H1 (cell line): ENCODE results near the gene TIAM2. TPM values are rescaled to one million over a fixed set of nuclear protein-coding genes. Genes with fewer than 3 reads are reported as not detected.

Experiments
- CTCF ChIA-PET: fragments of 300-600 bp; sonication (Branson Sonifier 250); formaldehyde crosslinking; loops from one replicate; lab custom pipeline; 2021; ENCODE audit not compliant: partially characterized antibody; lab: Charles Lee
- POLR2A ChIA-PET: fragments of 300-600 bp; sonication (Branson Sonifier 250); formaldehyde crosslinking; loops from one replicate; lab custom pipeline; 2021; ENCODE audit warnings: inconsistent platforms; ENCODE audit not compliant: partially characterized antibody; lab: Charles Lee
- DNase-seq, 2 experiments: peaks; one replicate each; pipeline versions ENCODE4 v3.0.0 to v3.0.0-alpha.2; 2010 to 2022; ENCODE audit warnings: low spot score in 2 of 2, low read depth in 1 of 2, mixed read lengths in 1 of 2
- FAIRE-seq: peaks from 2 replicates; lab custom pipeline; 2011; peaks lifted over from hg19 to GRCh38; lab: Jason Lieb, UNC
- H2AFZ ChIP-seq: 2 replicates; pipeline ENCODE4 v1.8.1; 2012; ENCODE audit warnings: low read length, inconsistent platforms
- H2AK5ac ChIP-seq: 2 replicates; pipeline ENCODE4 v1.6.1; 2013; ENCODE audit warnings: low read depth, low read length
- H2BK120ac ChIP-seq: replicated peaks from 2 replicates; pipeline ENCODE3; 2013; ENCODE audit warnings: low read depth, low read length, inconsistent platforms
- H2BK12ac ChIP-seq: 2 replicates; pipeline ENCODE4 v1.6.1; 2013; ENCODE audit warnings: low read depth, low read length
- H2BK15ac ChIP-seq: 2 replicates; pipeline ENCODE4 v1.6.1; 2013; ENCODE audit warnings: low read length
- H2BK20ac ChIP-seq: 2 replicates; pipeline ENCODE4 v1.6.1; 2013; ENCODE audit warnings: low read length
- H2BK5ac ChIP-seq: 2 replicates; pipeline ENCODE4 v1.6.1; 2013; ENCODE audit warnings: low read depth, low read length
- H3K14ac ChIP-seq: 2 replicates; pipeline ENCODE4 v1.6.1; 2013; ENCODE audit warnings: inconsistent platforms; ENCODE audit not compliant: insufficient read length
- H3K18ac ChIP-seq: 2 replicates; pipeline ENCODE4 v1.6.1; 2013; ENCODE audit warnings: low read length; ENCODE audit errors: extremely low read depth
- H3K23ac ChIP-seq: 2 replicates; pipeline ENCODE4 v1.6.1; 2013; ENCODE audit warnings: inconsistent platforms; ENCODE audit not compliant: insufficient read length
- H3K23me2 ChIP-seq: 2 replicates; pipeline ENCODE4 v1.6.1; 2013; ENCODE audit warnings: low read depth, low read length
- H3K27ac ChIP-seq: 2 replicates; pipeline ENCODE4 v1.6.1; 2011; ENCODE audit warnings: low read depth, low read length, inconsistent platforms
- H3K27me3 ChIP-seq, 4 experiments: replicated peaks in 1 of 4; 1 replicate in 1 of 4; 2 replicates in 3 of 4; pipeline versions ENCODE4 v1.6.1 to v1.8.1; 2011 to 2013; ENCODE audit warnings: low read length in 3 of 4, mild to moderate bottlenecking in 3 of 4, inconsistent platforms in 2 of 4, mixed read lengths in 2 of 4, moderate library complexity in 1 of 4; ENCODE audit not compliant: control insufficient read depth in 3 of 4, insufficient read depth in 3 of 4; ENCODE audit errors: extremely low read depth in 1 of 4
- H3K36me3 ChIP-seq, 4 experiments: 2 replicates each; pipeline versions ENCODE4 v1.6.1 to v1.8.1; 2011 to 2013; ENCODE audit warnings: mild to moderate bottlenecking in 4 of 4, low read length in 3 of 4, moderate library complexity in 2 of 4, control low read depth in 1 of 4, inconsistent platforms in 1 of 4; ENCODE audit not compliant: insufficient read depth in 4 of 4, control insufficient read depth in 2 of 4
- H3K4ac ChIP-seq: replicated peaks from 2 replicates; pipeline ENCODE3; 2013; ENCODE audit warnings: low read length, low read depth, mixed read lengths, inconsistent platforms; ENCODE audit not compliant: insufficient read length
- H3K4me1 ChIP-seq, 4 experiments: replicated peaks in 1 of 4; 1 replicate in 1 of 4; 2 replicates in 3 of 4; pipeline versions ENCODE4 v1.6.1 to v1.8.1; 2011 to 2013; ENCODE audit warnings: low read length in 3 of 4, inconsistent platforms in 2 of 4, mixed read lengths in 1 of 4; ENCODE audit not compliant: insufficient read depth in 4 of 4, control insufficient read depth in 3 of 4
- H3K4me2 ChIP-seq, 2 experiments: 2 replicates each; pipeline versions ENCODE4 v1.6.1 to v1.8.1; 2011 to 2013; ENCODE audit warnings: low read depth in 2 of 2, low read length in 2 of 2, control low read depth in 1 of 2, inconsistent platforms in 1 of 2, mild to moderate bottlenecking in 1 of 2; ENCODE audit not compliant: insufficient read depth in 1 of 2
- H3K4me3 ChIP-seq, 4 experiments: fragments of 200-600, 300-600 bp in 1 of 4; sonication (generic), shearing (Covaris generic), sonication (Bioruptor Twin) in 1 of 4; 2 replicates each; pipeline versions ENCODE4 v1.5.1 to v1.8.1; 2011 to 2016; ENCODE audit warnings: low read length in 4 of 4, low read depth in 3 of 4, control low read depth in 2 of 4, inconsistent platforms in 2 of 4, mild to moderate bottlenecking in 2 of 4, mixed read lengths in 1 of 4, moderate library complexity in 1 of 4; ENCODE audit not compliant: insufficient read depth in 2 of 4; ENCODE audit errors: extremely low read depth in 1 of 4
- H3K56ac ChIP-seq: replicated peaks from 2 replicates; pipeline ENCODE3; 2013; ENCODE audit warnings: low read depth, mild to moderate bottlenecking, mixed read lengths, low read length, inconsistent platforms; ENCODE audit not compliant: insufficient read length
- H3K79me1 ChIP-seq: 2 replicates; pipeline ENCODE4 v1.6.1; 2013; ENCODE audit warnings: low read depth, low read length, control low read depth
- H3K79me2 ChIP-seq, 2 experiments: 2 replicates each; pipeline versions ENCODE4 v1.6.1 to v1.8.1; 2012 to 2013; ENCODE audit warnings: low read length in 2 of 2, mild to moderate bottlenecking in 2 of 2, inconsistent platforms in 1 of 2; ENCODE audit not compliant: insufficient read depth in 2 of 2, control insufficient read depth in 1 of 2
- H3K9ac ChIP-seq, 4 experiments: replicated peaks in 1 of 4; 1 replicate in 1 of 4; 2 replicates in 3 of 4; pipeline versions ENCODE4 v1.6.1 to v1.8.1; 2011 to 2013; ENCODE audit warnings: low read depth in 3 of 4, low read length in 3 of 4, control low read depth in 2 of 4, mild to moderate bottlenecking in 2 of 4, moderate library complexity in 2 of 4, inconsistent platforms in 1 of 4; ENCODE audit errors: extremely low read depth in 1 of 4
- H3K9me3 ChIP-seq, 2 experiments: 2 replicates each; pipeline versions ENCODE4 v1.6.1 to v1.8.1; 2012 to 2013; ENCODE audit warnings: mild to moderate bottlenecking in 2 of 2, moderate library complexity in 2 of 2, control low read depth in 1 of 2, inconsistent platforms in 1 of 2, low read depth in 1 of 2, low read length in 1 of 2, mixed read lengths in 1 of 2; ENCODE audit not compliant: insufficient read depth in 2 of 2
- H4K20me1 ChIP-seq, 2 experiments: replicated peaks in 1 of 2; 2 replicates each; pipeline versions ENCODE3 to v1.8.1; 2011 to 2013; ENCODE audit warnings: inconsistent platforms in 2 of 2, low read length in 2 of 2, mild to moderate bottlenecking in 1 of 2; ENCODE audit not compliant: insufficient read depth in 2 of 2, control insufficient read depth in 1 of 2
- H4K5ac ChIP-seq: 2 replicates; pipeline ENCODE4 v1.6.1; 2013; ENCODE audit warnings: low read length, low read depth, mixed read lengths, inconsistent platforms; ENCODE audit not compliant: insufficient read length
- H4K8ac ChIP-seq: 2 replicates; pipeline ENCODE4 v1.8.0; 2013; ENCODE audit warnings: mild to moderate bottlenecking, moderate library complexity, low read length, inconsistent platforms; ENCODE audit not compliant: insufficient read depth; ENCODE audit errors: extremely low read depth
- H4K91ac ChIP-seq: replicated peaks from 2 replicates; pipeline ENCODE3; 2013; ENCODE audit warnings: low read length, mixed read lengths, inconsistent platforms; ENCODE audit not compliant: insufficient read length
- CEBPB ChIP-seq: IDR thresholded peaks from 2 replicates; pipeline ENCODE4 v1.6.1; 2012; ENCODE audit warnings: low read depth, low read length
- CREB1 ChIP-seq: IDR thresholded peaks from 2 replicates; pipeline ENCODE4 v1.6.1; 2012; ENCODE audit warnings: inconsistent platforms
- E2F6 ChIP-seq: IDR thresholded peaks from 2 replicates; pipeline ENCODE4 v1.6.1; 2012; ENCODE audit warnings: inconsistent platforms
- EGR1 ChIP-seq: IDR thresholded peaks from 2 replicates; pipeline ENCODE4 v1.6.1; 2011; ENCODE audit warnings: low read depth, low read length, borderline replicate concordance
- EZH2 ChIP-seq: fragments of 200-600 bp; sonication (generic); IDR thresholded peaks from 2 replicates; pipeline ENCODE4 v1.7.1; 2012; ENCODE audit warnings: low read depth, mild to moderate bottlenecking, moderate library complexity, low read length, inconsistent platforms; ENCODE audit not compliant: severe bottlenecking
- GABPA ChIP-seq: IDR thresholded peaks from 2 replicates; pipeline ENCODE4 v1.6.1; 2011; ENCODE audit warnings: mild to moderate bottlenecking, low read length, moderate library complexity, borderline replicate concordance; ENCODE audit not compliant: insufficient read depth
- KDM1A ChIP-seq: fragments of 200-600, 300-600 bp; sonication (generic); IDR thresholded peaks from 2 replicates; pipeline ENCODE4 v1.7.1; 2016; ENCODE audit warnings: mild to moderate bottlenecking, low read length, borderline replicate concordance
- MAFK ChIP-seq: IDR thresholded peaks from 2 replicates; pipeline ENCODE4 v1.6.1; 2012; ENCODE audit warnings: low read depth, mild to moderate bottlenecking, improper control_type of control experiment, low read length
- SIRT6 ChIP-seq: IDR thresholded peaks from one replicate; pipeline ENCODE4 v1.7.1; 2012; ENCODE audit warnings: low read length, inconsistent platforms
- WGBS, 2 experiments: shearing (Covaris generic) in 1 of 2; methylation state at CpG; one replicate each; pipeline versions ENCODE4 v1.1.6 to v1.1.7; 2013 to 2015; ENCODE audit warnings: low lambda C conversion rate in 2 of 2, mixed read lengths in 2 of 2, inconsistent platforms in 1 of 2, low coverage in 1 of 2, missing lambda C conversion rate in 1 of 2; ENCODE audit not compliant: insufficient replicate concordance in 2 of 2, insufficient coverage in 1 of 2, insufficient read length in 1 of 2; ENCODE audit errors: extremely low coverage in 1 of 2, missing lambda C conversion rate in 1 of 2; 5-methylcytosine and 5-hydroxymethylcytosine counted together
- polyA plus RNA-seq, 7 experiments: library from polyadenylated mRNA; depleted of rRNA in 3 of 7; stranded (reverse) in 5 of 7; unstranded in 2 of 7; fragments of >200 nt in 5 of 7; fragments of 200-250 nt in 2 of 7; gene quantifications; 1 replicate in 5 of 7; 2 replicates in 1 of 7; 4 replicates in 1 of 7; pipeline versions ENCODE4 v1.2.1 to v1.2.3, GENCODE V29; 2011 to 2013; ENCODE audit warnings: missing spikeins in 2 of 7, mixed read lengths in 2 of 7
- total RNA-seq: library from RNA; stranded (reverse); fragmentation: NEBNext Ultra II Directional; extraction: Animal tissue kit (Norgen Biotek cat#: 25700); gene quantifications from 2 replicates; pipeline ENCODE4 v1.2.1, GENCODE V29; 2021
- TF ChIP-seq, protein P1 (sequence below): IDR thresholded peaks from 2 replicates; pipeline ENCODE4 v1.6.1; 2011; ENCODE audit warnings: low read length, improper control_type of control experiment

The TIAM2 gene
- total and polyA plus RNA-seq, 2 of the 8 experiments (the other 6 are each of a cell fraction or from before 2014, with no cell fraction given): 7.4 to 23.9 TPM

- H3K27ac ChIP-seq: peak overlapping the region; percentile 28; the same call in 1 of the 2 replicates
- no peaks in the 10 kb centered on the region; a peak in 1 of 8 replicates for H3K36me3 ChIP-seq
- H3K56ac ChIP-seq: peak overlapping the region; percentile 4
- no peak overlapping the region for H2BK12ac ChIP-seq
- H3K23me2 ChIP-seq: no peaks in the 10 kb centered on the region; the same call in 1 of the 2 replicates
- peak overlapping the region in 1 of 4 experiments; percentile 33; a peak in 2 of 8 replicates for H3K4me3 ChIP-seq
- H3K9ac ChIP-seq: no peak overlapping the region; a peak in 1 of 7 replicates
- no peak overlapping the region for H4K5ac ChIP-seq
- H3K9me3 ChIP-seq: no peaks in the 10 kb centered on the region
- peak overlapping the region; percentile 19 for H2BK120ac ChIP-seq
- H3K27me3 ChIP-seq: no peaks in the 10 kb centered on the region
- H3K18ac ChIP-seq: peak overlapping the region; percentile 76
- no peaks in the 10 kb centered on the region for H4K20me1 ChIP-seq
- no peak overlapping the region for H3K14ac ChIP-seq
- H3K4ac ChIP-seq: no peak overlapping the region
- H2AK5ac ChIP-seq: 0 out of 2 replicates have a peak overlapping the region, but pooled peaks have one; percentile 0
- H3K23ac ChIP-seq: no peak overlapping the region
- peak overlapping the region; percentile 41 to 63; a peak in 3 of 4 replicates for H3K4me2 ChIP-seq
- H2BK5ac ChIP-seq: peak overlapping the region; percentile 1; the same call in 1 of the 2 replicates
- no peaks in the 10 kb centered on the region for H3K79me2 ChIP-seq
- DNase-seq (no peak), FAIRE-seq (no peak)
- H4K8ac ChIP-seq: no peak overlapping the region; the same call in 1 of the 2 replicates
- 79% methylated on average over 13 of the region's 13 CpGs; no CpG with 5 or more reads in 1 of the 2 experiments for WGBS, 2 experiments
- ChIA-PET CTCF (interaction anchor here (1.2 kb wide), 1 partner anchor 10 kb away, joined by 3 read pairs; no protein-coding TSS in a partner anchor), POLR2A (interaction anchor here (0.9 kb wide), 1 partner anchor 9 kb away, joined by 3 read pairs; no protein-coding TSS in a partner anchor)
- H2AFZ ChIP-seq: no peak overlapping the region
- peaks cover 2% of the 10 kb centered on the region; the same call in 1 of the 2 replicates for H3K79me1 ChIP-seq
- no peak overlapping the region for H2BK20ac ChIP-seq
- peak overlapping the region; percentile 14 for H4K91ac ChIP-seq
- no peak overlapping the region for H2BK15ac ChIP-seq
- peaks cover 6 to 28% (median 17%) of the 10 kb centered on the region in 4 experiments for H3K4me1 ChIP-seq
- TF ChIP-seq CEBPB (no peak), SIRT6 (no peak), EZH2 (no peak), CREB1 (no peak), EGR1 (no peak), E2F6 (no peak), MAFK (no peak), KDM1A (no peak), GABPA (no peak)
- TF ChIP-seq, protein P1, sequence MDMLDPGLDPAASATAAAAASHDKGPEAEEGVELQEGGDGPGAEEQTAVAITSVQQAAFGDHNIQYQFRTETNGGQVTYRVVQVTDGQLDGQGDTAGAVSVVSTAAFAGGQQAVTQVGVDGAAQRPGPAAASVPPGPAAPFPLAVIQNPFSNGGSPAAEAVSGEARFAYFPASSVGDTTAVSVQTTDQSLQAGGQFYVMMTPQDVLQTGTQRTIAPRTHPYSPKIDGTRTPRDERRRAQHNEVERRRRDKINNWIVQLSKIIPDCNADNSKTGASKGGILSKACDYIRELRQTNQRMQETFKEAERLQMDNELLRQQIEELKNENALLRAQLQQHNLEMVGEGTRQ: no peak
Measured at GRCh38 chr6:155142168-155143028, 147.3 kb downstream of the TIAM2 start.
